Spleen (tissue), 7 donors: ENCODE results near the gene ZDHHC14.

Experiments used
- CTCF ChIP-seq, 11 experiments: fragments of 200-600 bp in 7 of 11; fragments of 450-650 bp in 4 of 11; sonication (generic) in 4 of 11; IDR thresholded peaks in 8 of 11; conservative IDR thresholded peaks in 3 of 11; 1 replicate in 7 of 11; 2 replicates in 4 of 11; pipeline versions ENCODE4 v1.4.0 to v1.8.0; 2016 to 2021; ENCODE audit warnings: antibody characterized with exemption in 11 of 11, inconsistent platforms in 4 of 11, mild to moderate bottlenecking in 1 of 11
- POLR2A ChIP-seq, 3 donors: fragments of 450-650 bp; IDR thresholded peaks; one replicate each; pipeline ENCODE4 v1.5.1; 2017; ENCODE audit warnings: antibody characterized with exemption in 3 of 3, mild to moderate bottlenecking in 1 of 3
- donor health status: DM: no; HTN: no; CAD: no; lungs with moderate emphysema.
- donor health status: DM: no; HTN: no; CAD: no.
- donor health status: DM: no; HTN: no; CAD: no.

- TF ChIP-seq CTCF (IDR thresholded peaks at IDR 0.05 in 8 of 11, conservative IDR thresholded peaks at IDR 0.05 in 3 of 11) (no peak), POLR2A (IDR thresholded peaks at IDR 0.05) (no peak)
Measured at GRCh38 chr6:157410045-157410444, 29.1 kb downstream of the ZDHHC14 start.
